Activated T-cell treated with anti-CD3 and anti-CD28 coated beads for 24 hours (primary cell): ENCODE results near the gene PFDN4.
A peak's percentile ranks its signal among the peaks of the same experiment; 100 is the strongest.

ENCODE experiments used
- DNase-seq: peaks from one replicate; pipeline ENCODE4 v3.0.0-alpha.2; 2020; ENCODE audit warnings: low read depth

The PFDN4 gene, protein sequence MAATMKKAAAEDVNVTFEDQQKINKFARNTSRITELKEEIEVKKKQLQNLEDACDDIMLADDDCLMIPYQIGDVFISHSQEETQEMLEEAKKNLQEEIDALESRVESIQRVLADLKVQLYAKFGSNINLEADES

DNA sequence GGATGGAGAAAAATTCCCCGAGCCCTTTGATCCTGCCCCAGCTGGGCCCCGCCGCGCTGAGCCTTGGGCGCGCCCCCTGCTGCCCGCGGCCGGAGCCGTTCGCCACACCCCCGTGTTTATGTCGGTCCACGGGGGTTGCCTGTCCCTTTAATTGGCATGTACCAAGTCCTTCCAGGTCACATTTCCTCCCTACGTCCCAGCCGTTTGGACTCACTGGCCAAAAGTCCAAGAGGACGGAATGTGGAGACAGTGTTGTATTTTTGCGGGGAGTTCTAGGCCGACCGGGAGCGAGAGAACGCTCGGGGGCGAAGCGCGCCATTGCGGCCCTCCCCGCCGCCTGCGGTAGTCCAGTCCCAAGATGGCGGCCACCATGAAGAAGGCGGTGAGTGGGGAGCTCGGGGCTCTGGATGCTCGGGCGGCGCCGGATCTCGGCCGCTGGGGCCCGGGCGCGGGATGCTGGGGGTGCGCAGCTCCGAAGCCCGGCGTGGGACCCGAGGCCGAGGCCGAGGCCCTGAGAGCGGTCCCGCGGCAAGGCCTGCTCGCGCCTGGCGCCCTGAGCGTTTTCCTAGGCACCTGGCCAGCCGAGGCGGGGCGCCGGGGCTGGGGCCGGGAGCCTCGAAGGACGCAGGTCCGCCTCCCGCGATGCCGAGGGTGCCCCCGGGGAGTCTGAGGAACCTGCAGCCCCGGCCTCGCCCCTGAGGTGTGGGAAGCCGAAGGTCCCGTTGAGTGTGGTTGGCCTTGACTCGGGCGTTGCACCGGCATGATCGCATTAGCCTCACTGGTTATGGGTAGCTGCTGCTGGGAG lies at the start of gene PFDN4:
Gene PFDN4, plus strand, starts transcription at position 345 of the 805 bp plus-strand sequence. Its CDS starts 14 bp downstream, at position 359.
- peak; percentile 76 for DNase-seq

DNA sequence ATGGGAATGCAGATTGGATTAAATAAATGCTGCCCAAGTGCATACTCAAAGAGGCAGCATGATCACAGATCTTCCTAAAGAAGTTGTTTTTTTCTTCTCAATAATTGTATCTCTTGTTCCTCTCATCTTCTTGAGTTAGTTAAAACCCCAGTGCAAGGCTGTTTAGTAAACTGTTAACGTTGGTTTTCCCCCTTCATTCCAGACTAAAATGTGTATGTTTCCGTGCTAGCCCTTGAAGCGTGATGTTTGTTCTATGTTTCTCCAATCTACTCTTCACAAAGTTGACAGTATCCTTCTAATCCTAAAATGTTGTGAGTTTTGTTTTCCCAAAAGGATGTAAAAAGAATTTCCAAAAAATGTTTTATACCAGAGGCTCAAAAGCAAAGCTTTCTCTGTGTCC lies 49.7 kb upstream of the PFDN4 start:
- DNase-seq = no peak

DNA sequence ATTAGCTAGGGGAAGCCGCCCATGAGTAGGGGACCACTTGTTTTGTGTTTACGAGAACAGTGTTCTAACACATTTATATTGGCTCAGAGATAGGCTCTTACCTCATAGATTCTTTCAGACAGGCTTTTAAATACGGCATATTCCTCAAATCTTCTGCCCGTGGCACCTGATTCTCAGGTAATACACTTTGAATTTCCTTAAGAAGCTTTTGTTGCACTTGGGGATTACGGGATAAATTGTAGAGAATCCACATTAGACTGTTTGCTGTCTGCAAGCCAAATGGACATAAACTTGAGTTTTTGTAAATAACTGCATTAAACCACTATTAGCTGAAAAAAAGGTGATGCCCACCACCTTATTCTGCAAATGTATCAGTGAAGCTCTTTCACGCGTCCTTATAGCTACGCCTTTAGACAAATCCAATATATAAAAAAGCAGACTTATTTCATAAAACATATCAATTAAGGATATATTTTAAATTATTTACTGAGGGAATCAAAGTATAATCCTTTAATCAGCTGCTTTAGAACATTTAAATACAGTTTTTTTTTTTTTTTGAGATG lies 49.0 kb upstream of the PFDN4 start:
- no peak for DNase-seq

DNA sequence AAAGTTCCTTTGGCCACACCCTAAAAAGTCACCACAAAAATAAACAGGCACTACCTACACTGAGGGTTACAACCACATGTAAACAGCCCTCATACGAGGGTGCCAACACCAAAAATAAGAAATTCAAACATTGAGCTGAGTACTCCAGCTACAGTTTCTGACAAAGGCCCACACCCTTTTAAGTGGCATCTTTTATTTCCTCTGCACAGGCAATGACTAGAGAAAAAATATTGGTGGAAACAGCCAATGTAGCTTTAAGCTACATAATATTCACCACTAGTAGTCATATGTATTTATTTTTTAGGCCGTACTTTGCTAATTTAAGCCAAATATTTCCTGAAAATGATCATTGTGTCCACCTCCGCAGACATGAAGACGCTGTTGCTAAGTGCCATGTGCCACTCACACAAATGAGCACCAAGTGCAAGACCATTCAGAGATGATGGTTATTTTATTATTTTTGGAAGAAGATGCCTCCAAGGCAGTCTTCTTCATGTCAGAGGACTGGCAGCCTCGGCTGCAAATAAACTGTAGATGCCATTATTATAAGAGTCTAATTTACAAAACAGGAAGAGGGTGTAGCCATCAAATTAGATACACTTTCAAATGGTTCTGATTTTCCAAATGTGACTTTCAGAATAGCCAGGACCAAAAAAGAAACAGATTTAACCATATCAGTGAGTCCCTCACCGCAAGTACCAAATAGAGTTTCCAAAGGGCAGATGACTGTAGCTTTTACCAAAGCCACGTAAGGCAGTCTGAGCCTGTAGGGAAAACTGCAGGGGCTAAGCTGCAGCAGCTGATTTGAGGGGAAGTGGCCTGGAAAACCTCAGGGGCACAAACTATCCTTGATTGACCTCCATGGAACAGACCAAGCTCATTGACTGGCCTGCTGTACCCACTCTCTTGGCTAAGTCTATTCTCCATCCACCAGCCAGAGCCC lies 47.6 kb upstream of the PFDN4 start:
- no peak for DNase-seq

DNA sequence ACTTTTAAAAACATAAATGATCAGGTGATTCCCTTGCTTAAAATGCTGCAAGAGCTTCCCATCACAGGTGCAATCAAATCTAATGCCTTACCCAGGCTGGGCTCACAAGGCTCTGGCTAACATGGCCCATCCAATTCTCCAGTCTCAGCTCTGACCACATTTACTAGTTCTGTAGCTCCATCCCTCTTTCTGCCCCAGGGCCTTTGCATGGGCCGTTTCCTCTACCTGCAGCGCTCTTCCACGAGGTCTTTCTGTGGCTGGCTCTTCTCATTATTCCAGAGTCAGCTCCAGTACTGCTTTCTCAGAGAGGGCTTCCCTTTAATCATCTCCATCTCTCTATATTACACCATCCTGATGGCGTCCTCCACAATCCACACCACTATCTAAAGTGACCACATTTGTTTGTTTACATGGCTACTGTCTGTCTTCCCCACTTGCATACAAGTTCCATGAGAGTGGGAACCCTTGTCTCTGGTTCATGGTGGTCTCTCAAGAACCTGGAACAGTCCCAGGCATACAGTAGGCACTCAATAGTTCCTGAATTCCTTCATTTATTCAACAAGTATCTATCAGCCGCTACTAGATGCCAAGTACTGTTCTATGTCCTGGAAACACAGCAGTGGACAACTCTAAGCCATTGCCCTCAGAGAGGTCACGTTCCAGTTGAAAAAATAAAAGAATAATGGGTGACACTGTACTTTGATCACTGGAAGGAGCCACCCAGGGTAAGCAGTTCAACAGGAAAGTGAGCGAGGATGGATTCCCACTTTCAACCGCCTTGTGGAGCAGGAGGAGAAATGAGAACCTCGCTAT lies 46.7 kb upstream of the PFDN4 start:
- DNase-seq = no peak

DNA sequence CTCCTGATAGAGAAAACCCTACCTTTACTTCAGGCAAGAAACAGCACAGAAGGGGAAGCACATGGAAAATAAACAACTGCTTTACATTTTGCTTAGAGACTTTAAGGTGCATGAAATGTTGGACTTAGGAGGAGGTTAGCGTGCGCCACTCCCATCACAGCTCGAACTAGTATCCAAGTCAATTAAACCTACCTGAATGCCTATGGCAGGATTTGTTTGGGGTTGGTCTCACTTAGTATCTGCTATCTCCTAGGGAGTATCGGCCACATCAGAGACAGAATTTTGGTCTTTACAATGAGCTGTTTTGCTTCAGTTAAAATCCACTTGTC lies 46.1 kb upstream of the PFDN4 start:
- DNase-seq = no peak

DNA sequence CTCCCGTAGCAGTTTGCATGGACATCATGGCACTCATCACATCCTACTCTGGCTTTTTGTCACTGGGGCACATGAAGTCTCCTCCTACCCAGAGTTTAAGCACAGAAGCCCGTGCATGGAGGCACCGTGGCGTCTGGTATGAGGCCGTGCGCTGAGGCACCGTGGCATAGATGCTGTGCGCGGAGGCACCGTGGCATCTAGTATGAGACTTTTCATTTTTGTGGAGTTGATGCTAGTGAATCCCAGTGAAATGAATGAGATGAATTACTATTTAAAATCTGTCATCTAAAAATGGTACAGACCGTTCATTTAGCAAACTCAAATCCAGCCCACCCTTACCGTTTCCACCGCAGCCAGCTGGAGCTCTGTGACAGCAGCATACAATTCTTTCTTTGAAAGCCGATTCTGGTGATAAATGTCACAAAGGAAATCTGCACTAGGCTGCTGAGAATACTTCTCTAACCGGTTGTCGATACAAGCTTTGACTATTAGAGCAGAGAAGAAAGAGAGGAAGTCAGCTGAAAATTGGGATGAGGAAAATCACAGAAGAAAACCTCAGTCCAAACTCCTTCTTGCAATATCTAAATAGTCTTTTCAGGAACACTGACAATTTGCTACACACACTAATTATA lies 45.4 kb upstream of the PFDN4 start:
- no peak for DNase-seq

DNA sequence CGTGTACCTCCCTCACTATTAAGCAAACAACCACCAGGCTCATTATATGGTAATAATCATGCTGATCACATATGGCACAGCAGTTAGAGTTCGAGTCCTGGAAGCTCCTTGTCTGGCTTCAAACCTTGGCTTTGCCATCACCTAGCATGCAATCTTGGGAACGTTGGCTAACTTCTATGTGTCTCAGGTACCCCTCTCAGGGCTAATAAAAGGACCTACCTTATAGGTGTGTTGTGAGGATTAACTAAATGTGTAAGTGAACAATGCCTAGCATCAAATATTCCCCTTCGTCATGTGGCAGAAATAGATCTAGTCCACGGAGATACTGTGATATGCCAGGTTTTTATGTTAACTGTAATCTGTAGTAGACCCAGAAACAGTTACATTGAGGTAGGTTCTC lies 44.5 kb upstream of the PFDN4 start:
- DNase-seq = no peak

DNA sequence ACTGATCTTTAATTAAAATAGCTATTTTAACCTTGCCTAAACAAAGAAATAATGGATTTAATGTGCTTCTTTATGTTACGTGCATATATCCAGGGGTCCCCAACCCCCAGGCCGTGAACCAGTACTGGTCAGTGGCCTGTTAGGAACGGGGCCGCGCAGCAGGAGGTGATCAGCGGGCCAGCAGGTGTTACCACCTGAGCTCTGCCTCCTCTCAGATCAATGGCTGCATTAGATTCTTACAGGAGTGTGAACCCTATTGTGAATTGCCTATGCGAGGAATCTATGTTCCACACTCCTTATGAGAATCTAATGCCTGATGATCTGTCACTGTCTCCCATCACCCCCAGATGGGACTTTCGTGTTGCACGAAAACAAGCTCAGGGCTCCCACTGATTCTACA lies 42.9 kb upstream of the PFDN4 start:
- DNase-seq = no peak

DNA sequence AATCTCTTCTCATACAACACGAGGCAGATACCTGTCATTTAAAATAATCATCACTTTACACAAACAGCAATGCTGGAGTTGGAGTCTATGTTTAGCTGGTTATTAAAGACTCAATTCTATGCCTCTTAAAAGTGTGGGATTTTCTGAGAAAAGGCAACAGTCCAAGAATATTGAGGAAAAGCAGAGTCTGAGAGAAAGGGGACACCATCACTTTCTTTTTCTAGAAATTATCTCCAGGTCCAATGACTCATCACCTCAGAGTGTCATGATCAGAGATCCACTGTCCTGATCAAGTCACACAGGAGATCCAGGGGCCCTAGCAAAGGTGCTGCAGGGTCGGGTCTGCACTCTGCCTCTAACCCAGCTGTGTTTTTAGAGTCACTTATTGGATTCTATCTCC lies 42.1 kb upstream of the PFDN4 start:
- DNase-seq = no peak

DNA sequence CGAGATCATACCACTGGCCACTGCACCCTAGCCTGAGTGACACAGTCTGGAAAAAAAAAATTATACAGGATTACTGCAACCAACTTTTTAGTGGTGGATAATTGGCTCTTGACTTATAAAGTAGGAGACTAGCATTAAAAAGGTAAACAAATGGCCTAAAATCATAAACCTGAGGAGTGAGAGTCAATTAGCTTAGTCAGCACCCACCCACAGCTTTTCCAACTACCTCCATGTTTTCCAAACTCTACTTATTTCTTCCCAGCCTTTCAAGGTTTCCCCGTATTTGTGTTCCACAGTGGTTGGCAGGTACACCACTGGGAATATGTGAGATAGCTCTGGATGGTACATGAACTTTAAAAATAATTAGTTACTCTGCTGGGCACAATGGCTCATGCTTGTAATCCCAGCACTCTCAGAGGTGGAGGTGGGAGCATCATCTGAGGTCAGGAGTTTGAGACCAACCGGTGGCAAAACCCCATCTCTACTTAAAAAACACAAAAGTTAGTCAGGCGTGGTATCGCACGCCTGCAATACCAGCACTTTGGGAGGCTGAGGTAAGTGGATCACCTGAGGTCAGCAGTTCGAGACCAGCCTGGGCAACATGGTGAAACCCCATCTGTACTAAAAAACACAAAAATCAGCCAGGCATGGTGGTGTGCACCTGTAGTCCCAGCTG lies 40.8 kb upstream of the PFDN4 start:
- DNase-seq = no peak

DNA sequence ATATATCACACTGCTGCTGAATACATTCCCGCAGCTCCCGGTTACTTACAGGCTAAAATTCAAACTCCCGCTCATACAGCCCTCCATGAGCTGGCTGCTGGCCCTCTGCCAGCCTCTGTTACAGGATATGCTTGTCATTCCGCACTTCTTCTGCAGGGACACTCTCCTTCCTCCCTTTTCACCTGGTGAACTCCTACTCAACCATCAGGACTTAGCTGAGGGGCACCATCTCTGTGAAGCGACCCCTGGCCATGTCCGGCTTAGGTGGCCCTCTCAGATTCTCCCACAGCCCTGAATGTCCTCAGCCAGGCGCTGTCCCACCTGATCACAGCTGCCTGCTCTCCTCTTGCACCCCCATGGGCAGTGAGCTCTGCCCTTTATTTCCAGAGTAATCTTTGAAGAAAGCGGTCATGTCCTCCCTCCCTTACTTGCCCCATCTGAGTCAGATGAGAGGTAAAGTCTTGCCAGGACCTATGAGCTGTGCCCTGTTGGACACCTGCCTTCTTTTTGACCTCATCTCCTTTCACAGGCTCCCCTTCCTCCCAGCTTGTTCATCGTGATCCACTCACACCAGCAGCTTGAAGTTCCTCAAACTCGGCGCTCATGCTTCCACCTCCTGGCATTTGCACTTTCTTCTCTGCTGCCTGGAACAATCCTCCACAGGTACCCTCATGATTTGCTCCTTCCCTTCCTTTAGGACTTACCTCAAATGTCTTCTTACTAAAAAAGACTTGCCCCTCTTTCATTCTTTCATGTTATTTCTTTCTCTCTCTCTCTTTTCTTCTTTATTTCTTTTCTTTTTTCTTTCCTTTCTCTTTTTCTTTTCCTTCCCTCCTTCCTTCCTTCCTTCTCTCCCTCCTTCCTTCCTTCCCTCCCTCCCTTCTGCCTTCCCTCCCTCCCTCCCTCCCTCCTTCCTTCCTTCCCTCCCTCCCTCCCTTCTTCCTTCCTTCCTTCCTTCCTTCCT lies 39.7 kb upstream of the PFDN4 start:
- DNase-seq = no peak

DNA sequence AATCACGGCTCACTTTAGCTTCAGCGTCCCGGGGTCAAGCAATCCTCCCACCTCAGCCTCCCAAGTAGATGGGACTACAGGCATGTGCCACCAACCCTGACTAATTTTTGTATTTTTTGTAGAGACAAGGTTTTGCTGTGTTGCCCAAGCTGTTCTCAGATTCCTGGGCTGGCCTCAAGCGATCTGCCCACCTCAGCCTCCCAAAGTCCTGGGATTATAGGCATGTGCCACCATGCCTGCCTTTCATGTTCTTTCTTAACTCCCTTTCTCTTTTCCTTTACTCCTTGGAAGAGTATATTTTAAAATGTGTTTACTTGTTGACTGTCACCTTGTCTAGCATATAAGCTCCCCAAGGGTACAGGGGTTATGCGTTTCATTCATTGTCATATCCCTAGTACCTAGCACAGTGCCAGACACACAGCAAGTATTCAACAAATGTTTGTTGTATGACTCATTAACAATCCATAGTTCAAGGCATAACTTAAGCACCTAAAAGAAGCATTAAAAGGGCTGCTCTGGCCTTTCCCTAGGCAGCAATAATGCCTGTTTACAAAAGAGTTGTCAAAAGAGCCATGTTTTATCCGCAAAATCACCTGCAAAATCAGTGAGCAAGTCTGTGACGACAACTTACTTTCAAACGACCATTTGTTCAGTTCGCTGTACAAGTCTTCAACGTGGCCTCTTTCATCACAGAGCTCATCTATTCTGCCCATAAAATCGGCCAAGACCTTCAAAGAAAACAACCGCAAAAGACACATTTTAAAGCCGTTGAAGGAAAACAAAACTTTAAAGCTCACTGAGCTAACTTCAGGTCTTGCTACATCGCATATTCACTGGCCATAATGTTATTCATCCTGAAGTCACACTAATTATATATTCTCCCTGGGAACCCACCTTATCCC lies 38.7 kb upstream of the PFDN4 start:
- no peak for DNase-seq

DNA sequence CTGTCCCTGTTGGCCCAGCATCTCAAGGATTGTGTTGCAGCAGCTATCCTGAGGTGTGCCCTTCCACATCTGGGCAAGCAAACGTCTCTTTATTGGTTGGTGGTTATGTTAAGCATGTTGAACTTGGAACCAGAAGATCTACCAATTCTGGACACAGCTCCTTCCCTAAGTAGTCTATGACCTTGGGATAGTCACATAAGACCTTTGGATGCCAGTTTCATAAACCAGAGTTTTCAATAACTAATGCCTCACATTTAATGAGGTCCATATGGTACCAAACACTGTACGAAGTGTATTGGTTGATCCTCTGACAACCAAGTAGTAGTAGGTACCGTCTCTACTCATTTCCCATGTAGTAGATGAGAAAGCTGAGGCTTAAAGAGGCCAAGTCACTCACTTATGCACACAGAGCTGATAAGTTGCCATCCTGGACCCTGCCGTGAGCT lies 37.8 kb upstream of the PFDN4 start:
- no peak for DNase-seq

DNA sequence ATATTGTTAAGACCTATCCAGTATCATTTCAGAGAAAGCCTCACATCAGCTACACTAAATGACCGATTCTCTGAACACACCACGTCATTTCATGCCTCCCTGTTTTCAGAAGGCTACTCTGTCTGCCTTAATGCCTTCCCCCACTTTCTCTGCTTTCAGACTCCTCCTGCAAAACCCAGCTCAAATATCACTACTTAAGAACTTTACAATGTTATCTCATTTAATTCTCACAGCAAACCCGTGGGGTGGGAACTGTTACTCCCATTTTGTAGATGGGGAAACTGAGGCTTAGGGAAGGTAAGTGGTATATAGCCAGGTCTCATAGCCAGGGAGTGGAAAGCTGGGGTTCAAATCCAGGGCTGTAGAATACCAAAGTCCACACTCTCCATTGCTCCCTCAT lies 36.9 kb upstream of the PFDN4 start:
- no peak for DNase-seq

DNA sequence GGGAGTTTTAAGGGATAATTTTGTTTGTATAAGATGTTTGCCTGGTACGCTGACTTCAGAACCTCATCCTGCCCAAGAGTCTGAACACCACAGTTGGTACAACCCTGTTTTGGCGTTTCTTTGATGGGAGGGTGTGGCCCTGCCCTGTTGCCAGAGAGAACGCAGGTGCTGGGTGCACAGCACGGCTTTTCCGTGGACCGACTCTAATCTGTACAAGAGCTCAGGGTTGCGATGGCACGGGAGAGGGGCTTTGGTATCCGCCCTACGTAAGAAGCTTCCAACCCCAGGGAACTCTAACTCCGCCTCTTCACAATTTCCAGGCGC lies 35.4 kb upstream of the PFDN4 start:
- no peak for DNase-seq

DNA sequence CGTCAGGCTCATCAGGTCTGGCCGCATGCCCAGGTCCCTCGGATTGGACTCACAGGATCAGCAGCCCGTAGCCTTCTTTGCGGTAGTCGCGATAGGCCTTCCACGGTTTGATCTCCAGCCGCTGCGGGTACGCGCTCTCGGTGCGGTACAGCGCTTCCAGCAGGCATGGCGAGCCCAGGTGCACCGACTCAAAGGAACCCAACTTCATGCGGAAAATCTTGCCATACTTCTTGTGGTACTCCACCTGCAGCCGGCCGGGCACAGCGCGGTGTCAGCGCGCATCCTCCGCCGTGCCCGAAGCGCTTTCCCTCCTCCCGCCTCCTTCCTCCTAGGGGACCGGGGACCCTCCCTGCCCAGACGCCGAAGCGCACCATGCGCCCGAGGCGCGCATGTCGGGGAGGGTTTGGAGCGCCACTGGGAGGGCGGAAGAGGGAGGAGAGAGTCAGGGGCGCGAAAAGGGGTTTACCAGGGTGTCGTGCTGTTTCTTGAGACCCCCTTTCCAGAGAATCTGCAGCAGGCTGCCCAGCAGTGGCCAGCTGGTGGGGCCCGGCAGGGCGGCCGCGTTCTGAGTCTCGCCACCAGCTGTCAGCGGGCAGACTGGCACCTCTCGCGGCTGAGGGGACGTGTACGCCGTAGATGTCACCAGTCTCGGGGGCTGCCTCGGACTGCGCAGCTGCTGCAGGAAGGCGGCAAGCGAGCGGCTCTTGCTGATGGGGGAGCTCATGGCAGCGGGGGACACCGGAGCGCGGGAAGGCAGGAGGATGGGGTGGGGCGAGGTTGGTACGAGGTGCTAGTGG lies 34.8 kb upstream of the PFDN4 start:
- no peak for DNase-seq
